Measurements from ENCODE around the gene DENND5B.

DENND5B gene

DNA sequence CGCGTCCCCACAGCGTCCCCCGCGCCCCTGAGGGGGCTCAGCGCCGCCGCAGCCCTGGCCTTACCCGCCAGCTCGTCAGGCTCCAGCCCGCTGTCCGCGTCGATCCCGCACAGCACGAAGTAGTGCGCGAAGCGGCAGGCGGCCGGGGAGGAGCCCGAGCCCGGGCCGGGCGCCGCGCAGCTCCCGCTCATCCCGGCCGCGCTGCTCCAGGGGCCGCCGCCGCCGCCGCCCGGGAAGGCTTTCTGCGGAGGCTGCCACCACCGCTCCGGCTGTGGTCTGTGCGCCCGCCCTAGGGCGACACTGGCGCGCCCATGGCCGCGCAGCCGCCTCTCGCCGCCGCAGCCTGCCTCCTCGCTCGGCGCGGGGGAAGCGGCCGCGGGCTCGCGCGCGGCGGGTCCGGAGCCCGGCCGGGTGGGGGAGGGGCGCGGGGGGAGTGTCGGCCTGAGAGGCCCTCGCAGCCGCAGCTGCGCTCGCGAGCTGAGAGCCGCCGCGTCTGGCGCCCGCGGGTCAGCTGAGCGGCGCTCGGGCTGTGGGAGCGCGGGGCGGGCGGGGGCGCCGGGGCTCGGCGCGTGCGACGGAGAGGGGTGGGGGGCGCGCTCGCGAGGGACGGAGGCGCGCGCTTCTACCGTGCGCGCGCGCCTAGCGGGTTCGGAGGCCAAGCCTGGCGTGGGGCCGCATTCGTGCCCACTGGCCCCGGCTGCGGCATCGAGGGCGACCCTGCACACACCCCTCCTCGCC lies at the start of gene DENND5B:
Gene DENND5B, minus strand, starts transcription at position 495 of the 738 bp plus-strand sequence. Its CDS starts 304 bp downstream, at position 191.
- Mint-ChIP-seq H3K36me3 (ENCODE audit: low read depth) (peaks cover 18% of the 10 kb centered on the region), H3K4me3 (peak within 1 kb of the TSS; percentile 95), H3K4me1 (peaks cover 67% of the 10 kb centered on the region), H3K27ac (peak within 1 kb of the TSS; percentile 99), H3K9me3 (peaks cover 15% of the 10 kb centered on the region), H3K27me3 (ENCODE audit: low read depth, poor library complexity) (peaks cover 7% of the 10 kb centered on the region)
- peak; percentile 90 for DNase-seq
- no peak for TF ChIP-seq CTCF (IDR thresholded peaks at IDR 0.05)

GRCh38 chr12:31634620-31635019 lies 43.7 kb upstream of the DENND5B start:
- no peaks in the 10 kb centered on the region for H3K36me3 Mint-ChIP-seq (ENCODE audit: low read depth)
- peaks cover under 1% of the 10 kb centered on the region for H3K27me3 Mint-ChIP-seq (ENCODE audit: low read depth, poor library complexity)
- no peak overlapping the region for H3K4me3 Mint-ChIP-seq
- DNase-seq = no peak
- no peaks in the 10 kb centered on the region for H3K9me3 Mint-ChIP-seq
- H3K4me1 Mint-ChIP-seq = peaks cover 44% of the 10 kb centered on the region
- H3K27ac Mint-ChIP-seq = no peak overlapping the region
- no peak for TF ChIP-seq CTCF (IDR thresholded peaks at IDR 0.05)

DNA sequence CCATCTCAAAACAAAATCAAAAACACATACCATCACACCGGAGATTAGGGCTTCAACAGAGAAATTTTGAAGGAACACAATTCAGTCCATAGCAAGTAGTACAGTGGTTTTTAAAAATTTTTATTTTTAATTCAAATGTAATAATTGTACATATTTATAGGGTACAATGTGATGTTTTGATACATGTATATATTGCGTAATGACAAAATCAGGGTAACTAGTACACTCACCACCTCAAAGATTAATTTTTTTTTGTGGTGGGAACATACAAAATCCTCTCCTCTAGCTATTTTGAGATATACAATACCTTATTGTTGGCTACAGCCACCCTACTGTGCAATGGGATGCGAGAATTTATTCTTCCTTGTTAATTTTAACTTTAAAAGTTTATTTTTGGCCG lies 42.5 kb upstream of the DENND5B start:
- Mint-ChIP-seq H3K27ac (no peak overlapping the region), H3K27me3 (ENCODE audit: low read depth, poor library complexity) (no peaks in the 10 kb centered on the region), H3K9me3 (no peaks in the 10 kb centered on the region), H3K4me3 (no peak overlapping the region), H3K4me1 (peaks cover 51% of the 10 kb centered on the region), H3K36me3 (ENCODE audit: low read depth) (no peaks in the 10 kb centered on the region)
- no peak for DNase-seq
- TF ChIP-seq CTCF (IDR thresholded peaks at IDR 0.05) = no peak

- Mint-ChIP-seq H3K4me1 (peaks cover 62% of the 10 kb centered on the region), H3K27ac (peak overlapping the region; percentile 95), H3K36me3 (ENCODE audit: low read depth) (no peaks in the 10 kb centered on the region), H3K27me3 (ENCODE audit: low read depth, poor library complexity) (peaks cover 4% of the 10 kb centered on the region), H3K4me3 (no peak overlapping the region), H3K9me3 (no peaks in the 10 kb centered on the region)
- no peak for TF ChIP-seq CTCF (IDR thresholded peaks at IDR 0.05)
- DNase-seq = no peak
Measured at GRCh38 chr12:31631809-31632208, 40.9 kb upstream of the DENND5B start.

- H3K27ac Mint-ChIP-seq = peak overlapping the region; percentile 95
- no peak for DNase-seq
- no peak for TF ChIP-seq CTCF (IDR thresholded peaks at IDR 0.05)
- H3K9me3 Mint-ChIP-seq = no peaks in the 10 kb centered on the region
- H3K27me3 Mint-ChIP-seq (ENCODE audit: low read depth, poor library complexity) = peaks cover 4% of the 10 kb centered on the region
- H3K36me3 Mint-ChIP-seq (ENCODE audit: low read depth) = no peaks in the 10 kb centered on the region
- H3K4me3 Mint-ChIP-seq = no peak overlapping the region
- peaks cover 62% of the 10 kb centered on the region for H3K4me1 Mint-ChIP-seq
Measured at GRCh38 chr12:31631023-31631724, 40.2 kb upstream of the DENND5B start.
